Measurements from ENCODE around the gene SNTG2.

- no peak for TF ChIP-seq CTCF (conservative IDR thresholded peaks at IDR 0.05 in 1 of 2, IDR thresholded peaks at IDR 0.05 in 1 of 2; ENCODE audit: low read depth in 1 of 2, low read length in 2 of 2)
- no peak for TF ChIP-seq EZH2 (IDR thresholded peaks at IDR 0.05; ENCODE audit: low read length, missing control alignments)
These were observed 446.7 kb downstream of the SNTG2 start for GRCh38 chr2:1397350-1397749.
